SU-DHL-6 (cell line): ENCODE results near the gene SMOC2.

Experiments used
- H2AFZ ChIP-seq: fragments of 200-600 bp; sonication (generic); 2 replicates; pipeline ENCODE4 v1.6.1; 2014; ENCODE audit warnings: low read depth, mild to moderate bottlenecking, moderate library complexity, mixed read lengths, antibody characterized with exemption, low read length; ENCODE audit not compliant: severe bottlenecking
- H3F3A ChIP-seq: fragments of 200-600 bp; shearing (Covaris generic); 2 replicates; pipeline ENCODE4 v1.6.0; 2016; ENCODE audit warnings: antibody characterized with exemption, mild to moderate bottlenecking; ENCODE audit not compliant: insufficient read depth
- H3K27ac ChIP-seq: fragments of 200-600 bp; sonication (generic); 2 replicates; pipeline ENCODE4 v1.5.1; 2016; ENCODE audit warnings: low read depth, mild to moderate bottlenecking, low read length, moderate library complexity, mixed read lengths
- H3K27me3 ChIP-seq: fragments of 200-600 bp; sonication (generic), shearing (Covaris generic); 2 replicates; pipeline ENCODE4 v1.6.0; 2014; ENCODE audit warnings: mild to moderate bottlenecking, low read length
- H3K36me3 ChIP-seq: fragments of 200-600 bp; sonication (generic); 2 replicates; pipeline ENCODE4 v1.6.1; 2014; ENCODE audit warnings: mild to moderate bottlenecking, low read length, mixed read lengths
- H3K4me2 ChIP-seq: fragments of 300-600, 200-600 bp; shearing (Covaris generic), sonication (generic); 2 replicates; pipeline ENCODE4 v1.6.0; 2014; ENCODE audit warnings: low read length, low read depth, mild to moderate bottlenecking; ENCODE audit not compliant: poor library complexity, severe bottlenecking
- H3K4me3 ChIP-seq: fragments of 200-600 bp; sonication (generic); 2 replicates; pipeline ENCODE4 v1.5.1; 2014; ENCODE audit warnings: antibody characterized with exemption, low read length, mild to moderate bottlenecking, mixed read lengths; ENCODE audit not compliant: insufficient read depth, poor library complexity, severe bottlenecking
- H3K79me2 ChIP-seq: fragments of 200-600 bp; sonication (generic); 2 replicates; pipeline ENCODE4 v1.6.1; 2014; ENCODE audit warnings: mild to moderate bottlenecking, low read length, moderate library complexity; ENCODE audit not compliant: insufficient read depth
- H3K9ac ChIP-seq: fragments of 200-600 bp; sonication (generic); 2 replicates; pipeline ENCODE4 v1.7.0; 2014; ENCODE audit warnings: mild to moderate bottlenecking, low read length
- H3K9me2 ChIP-seq: fragments of 200-600 bp; sonication (generic); replicated peaks from 2 replicates; pipeline ENCODE4 v1.6.1; 2014; ENCODE audit warnings: low read length; ENCODE audit not compliant: insufficient read depth
- H3K9me3 ChIP-seq: fragments of 200-600 bp; sonication (generic); 2 replicates; pipeline ENCODE4 v1.6.1; 2014; ENCODE audit warnings: low read length, mixed read lengths; ENCODE audit not compliant: insufficient read depth
- H4K20me1 ChIP-seq: fragments of 200-600 bp; sonication (generic); 2 replicates; pipeline ENCODE4 v1.6.1; 2014; ENCODE audit warnings: low read depth, mild to moderate bottlenecking, antibody characterized with exemption, low read length, moderate library complexity, mixed read lengths
- EZH2phosphoT487 ChIP-seq: fragments of 200-600 bp; sonication (generic), shearing (Covaris generic); conservative IDR thresholded peaks from 2 replicates; pipeline ENCODE4 v1.6.1; 2018; ENCODE audit warnings: mild to moderate bottlenecking, antibody characterized with exemption, low read length, moderate library complexity, mixed read lengths
- TF ChIP-seq, protein P1 (sequence below): fragments of 200-600 bp; sonication (generic); IDR thresholded peaks from one replicate; pipeline ENCODE4 v1.5.1; 2017; ENCODE audit warnings: antibody characterized with exemption, mild to moderate bottlenecking, low read length, moderate library complexity; ENCODE audit not compliant: insufficient read depth, poor library complexity, severe bottlenecking

The SMOC2 gene

GRCh38 chr6:168479421-168479820 is 38.4 kb downstream of the SMOC2 start:
- no peak overlapping the region for H3K9ac ChIP-seq
- H3K79me2 ChIP-seq: no peaks in the 10 kb centered on the region
- no peaks in the 10 kb centered on the region for H3K36me3 ChIP-seq
- no peaks in the 10 kb centered on the region for H3K27me3 ChIP-seq
- H3F3A ChIP-seq: no peaks in the 10 kb centered on the region
- H3K4me3 ChIP-seq: no peak overlapping the region
- no peak overlapping the region for H2AFZ ChIP-seq
- TF ChIP-seq, protein P1, sequence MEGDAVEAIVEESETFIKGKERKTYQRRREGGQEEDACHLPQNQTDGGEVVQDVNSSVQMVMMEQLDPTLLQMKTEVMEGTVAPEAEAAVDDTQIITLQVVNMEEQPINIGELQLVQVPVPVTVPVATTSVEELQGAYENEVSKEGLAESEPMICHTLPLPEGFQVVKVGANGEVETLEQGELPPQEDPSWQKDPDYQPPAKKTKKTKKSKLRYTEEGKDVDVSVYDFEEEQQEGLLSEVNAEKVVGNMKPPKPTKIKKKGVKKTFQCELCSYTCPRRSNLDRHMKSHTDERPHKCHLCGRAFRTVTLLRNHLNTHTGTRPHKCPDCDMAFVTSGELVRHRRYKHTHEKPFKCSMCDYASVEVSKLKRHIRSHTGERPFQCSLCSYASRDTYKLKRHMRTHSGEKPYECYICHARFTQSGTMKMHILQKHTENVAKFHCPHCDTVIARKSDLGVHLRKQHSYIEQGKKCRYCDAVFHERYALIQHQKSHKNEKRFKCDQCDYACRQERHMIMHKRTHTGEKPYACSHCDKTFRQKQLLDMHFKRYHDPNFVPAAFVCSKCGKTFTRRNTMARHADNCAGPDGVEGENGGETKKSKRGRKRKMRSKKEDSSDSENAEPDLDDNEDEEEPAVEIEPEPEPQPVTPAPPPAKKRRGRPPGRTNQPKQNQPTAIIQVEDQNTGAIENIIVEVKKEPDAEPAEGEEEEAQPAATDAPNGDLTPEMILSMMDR: no peak
- TF ChIP-seq EZH2phosphoT487: no peak
- H3K9me3 ChIP-seq: no peaks in the 10 kb centered on the region
- H4K20me1 ChIP-seq: no peaks in the 10 kb centered on the region
- H3K9me2 ChIP-seq: no peaks in the 10 kb centered on the region; the same call in 1 of the 2 replicates
- no peak overlapping the region for H3K4me2 ChIP-seq
- H3K27ac ChIP-seq: no peak overlapping the region

- no peak overlapping the region for H3K9ac ChIP-seq
- no peaks in the 10 kb centered on the region for H4K20me1 ChIP-seq
- no peak overlapping the region for H3K4me3 ChIP-seq
- no peak overlapping the region for H2AFZ ChIP-seq
- H3K9me3 ChIP-seq: no peaks in the 10 kb centered on the region
- no peaks in the 10 kb centered on the region for H3K36me3 ChIP-seq
- no peaks in the 10 kb centered on the region for H3K9me2 ChIP-seq
- H3K79me2 ChIP-seq: no peaks in the 10 kb centered on the region
- H3K27ac ChIP-seq: no peak overlapping the region
- H3K27me3 ChIP-seq: no peaks in the 10 kb centered on the region
- H3F3A ChIP-seq: no peaks in the 10 kb centered on the region
- no peak overlapping the region for H3K4me2 ChIP-seq
- no peak for TF ChIP-seq EZH2phosphoT487
- TF ChIP-seq, protein P1: no peak
These were observed 39.5 kb downstream of the SMOC2 start for GRCh38 chr6:168480481-168480880.

GRCh38 chr6:168485818-168486217 is 44.8 kb downstream of the SMOC2 start:
- H2AFZ ChIP-seq: no peak overlapping the region
- no peaks in the 10 kb centered on the region for H3K79me2 ChIP-seq
- H4K20me1 ChIP-seq: no peaks in the 10 kb centered on the region
- H3K27ac ChIP-seq: no peak overlapping the region
- no peak overlapping the region for H3K4me2 ChIP-seq
- H3K9me3 ChIP-seq: no peaks in the 10 kb centered on the region
- no peaks in the 10 kb centered on the region for H3K36me3 ChIP-seq
- no peaks in the 10 kb centered on the region for H3K27me3 ChIP-seq
- TF ChIP-seq EZH2phosphoT487: no peak
- TF ChIP-seq, protein P1: no peak
- no peak overlapping the region for H3K9ac ChIP-seq
- no peaks in the 10 kb centered on the region for H3F3A ChIP-seq
- H3K4me3 ChIP-seq: no peak overlapping the region
- H3K9me2 ChIP-seq: no peaks in the 10 kb centered on the region
